GM18526 (cell line): ENCODE data around the gene C11orf65.

Experiments
- POLR2A ChIP-seq: IDR thresholded peaks from 3 replicates; pipeline ENCODE4 v1.6.1; 2011; ENCODE audit not compliant: insufficient read length; ENCODE audit errors: extremely low read depth

C11orf65 gene, protein sequence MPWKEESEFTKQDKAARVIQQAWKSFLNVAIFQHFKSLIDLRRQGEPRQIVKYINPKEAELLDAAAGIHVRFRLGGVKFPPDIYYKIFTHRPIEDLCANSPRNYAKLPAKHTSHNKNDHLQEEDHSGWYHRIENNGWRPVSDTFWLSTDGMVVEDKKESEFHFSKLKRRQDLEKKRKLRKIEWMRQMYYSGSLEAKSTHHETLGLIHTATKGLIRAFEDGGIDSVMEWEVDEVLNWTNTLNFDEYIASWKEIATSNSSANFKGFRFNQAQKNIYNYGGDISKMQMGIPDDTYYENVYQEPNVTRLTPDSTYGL

GRCh38 chr11:108467091-108467823, at the start of gene C11orf65:
Gene C11orf65, minus strand, starts transcription at chr11:108467529. Its CDS starts 5,970 bp downstream, at chr11:108461559.
- peak; percentile 87 for TF ChIP-seq POLR2A

GRCh38 chr11:108516125-108516524, 48.8 kb upstream of the C11orf65 start:
- TF ChIP-seq POLR2A = no peak

DNA sequence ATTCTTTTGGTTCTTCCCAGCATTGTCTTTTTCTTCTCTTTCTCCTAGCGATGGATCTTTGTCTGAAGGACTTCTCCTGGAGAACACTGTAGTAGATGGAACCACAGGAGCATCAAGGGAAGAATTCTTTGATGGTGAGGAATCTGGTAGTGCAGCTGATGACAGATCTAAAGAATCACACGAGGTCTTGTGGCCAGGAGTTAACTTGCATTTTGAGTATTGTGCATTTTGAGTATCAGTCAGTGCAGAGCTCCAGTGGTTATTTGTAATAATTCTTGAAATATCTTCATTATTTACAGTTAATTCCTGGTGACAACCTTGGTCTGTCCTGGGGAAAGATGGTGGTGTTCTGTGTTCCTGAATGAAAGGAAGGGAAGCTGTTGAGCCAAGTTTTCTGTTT, 45.4 kb upstream of the C11orf65 start:
- TF ChIP-seq POLR2A = no peak

DNA sequence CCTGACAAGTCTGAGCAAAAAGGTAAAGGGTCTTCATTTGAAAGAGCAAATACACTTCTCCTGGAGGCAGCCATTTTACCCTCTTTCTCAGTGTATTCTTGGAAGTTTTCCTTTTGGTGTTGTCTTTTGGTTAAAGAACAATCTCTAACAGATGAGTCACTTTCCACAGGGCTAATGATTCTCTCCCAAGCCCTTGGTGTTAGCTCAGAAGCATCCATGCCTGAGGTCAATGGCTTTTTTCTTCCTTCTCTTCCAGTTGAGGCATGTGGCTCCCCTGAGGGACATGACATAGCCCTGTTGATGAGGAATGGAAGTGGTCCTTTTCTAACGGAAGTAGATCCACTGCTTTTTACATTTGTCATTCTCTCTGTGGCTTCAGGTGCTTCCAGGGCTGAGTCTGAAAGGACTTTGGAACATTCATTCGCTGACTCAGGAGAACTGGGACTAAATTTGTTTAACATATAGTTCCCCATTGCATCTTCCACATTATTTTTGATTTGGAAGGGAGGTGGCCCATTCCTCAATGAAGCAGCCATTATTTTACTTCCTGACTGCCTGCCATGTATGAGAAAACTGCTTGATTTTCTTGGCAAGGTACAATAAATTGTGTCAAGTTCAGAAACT, 44.6 kb upstream of the C11orf65 start:
- no peak for TF ChIP-seq POLR2A

DNA sequence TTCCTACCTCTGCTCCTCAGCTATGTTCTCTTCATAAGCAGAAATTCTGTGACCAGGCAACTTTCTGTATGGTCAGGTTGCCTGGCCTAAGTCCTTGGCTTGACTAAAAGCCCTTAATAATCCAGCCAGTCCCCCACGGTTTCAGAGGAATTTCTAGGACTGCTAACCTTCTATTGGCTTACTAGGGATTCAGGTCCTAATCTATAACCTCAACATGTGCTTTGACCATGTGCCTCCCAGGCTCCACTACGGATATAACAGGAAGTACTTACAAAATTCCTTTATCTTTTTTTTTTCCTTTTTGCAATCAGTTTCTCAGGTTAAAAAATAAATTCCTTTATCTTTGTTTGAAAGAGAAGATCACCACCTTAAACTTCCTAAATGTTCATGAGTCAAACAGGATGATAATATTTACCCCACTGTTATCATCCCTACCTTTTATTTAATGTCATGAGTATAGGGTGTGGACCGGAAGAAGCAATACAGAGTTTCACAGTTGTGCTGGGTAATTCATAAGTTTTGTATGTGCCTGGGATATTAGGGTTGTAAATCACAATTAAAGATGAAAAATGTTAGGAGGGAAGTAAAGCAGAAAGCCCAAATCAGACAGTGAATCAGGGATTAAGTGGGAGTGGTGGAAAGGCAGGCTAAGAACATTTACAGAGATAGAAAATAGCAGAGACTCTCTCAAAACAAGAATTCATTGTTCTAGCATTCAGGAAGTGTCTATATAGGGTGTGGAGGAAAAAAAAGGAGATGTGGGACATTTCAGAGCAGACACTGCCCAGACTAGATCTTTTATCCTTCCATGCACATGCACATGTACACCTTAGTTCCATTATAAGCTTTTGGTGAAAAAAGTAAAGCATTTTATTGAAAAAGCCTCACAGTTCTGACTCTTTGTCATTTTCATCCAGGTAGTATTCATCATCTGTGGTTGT, 41.6 kb upstream of the C11orf65 start:
- no peak for TF ChIP-seq POLR2A

- no peak for TF ChIP-seq POLR2A
These were observed 34.1 kb upstream of the C11orf65 start for GRCh38 chr11:108501396-108501795.

DNA sequence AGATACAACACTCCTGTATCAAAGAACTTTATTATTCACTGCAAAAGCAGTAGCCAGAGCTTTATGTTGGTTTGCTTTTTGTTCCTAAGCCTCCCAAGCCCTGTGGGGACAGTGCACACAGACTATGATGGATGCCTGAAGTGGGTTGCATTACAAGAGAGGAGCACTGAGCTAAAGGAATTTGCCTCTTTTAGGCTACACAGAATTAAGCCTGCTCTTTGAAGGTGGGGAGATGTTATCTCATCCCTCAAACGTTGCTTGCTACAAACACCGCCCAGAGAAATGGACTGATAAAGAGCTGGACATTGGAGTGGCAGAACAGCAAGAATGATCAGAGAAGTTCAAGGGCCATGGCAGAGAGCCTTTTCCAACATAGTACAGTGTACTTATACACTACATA, 33.4 kb upstream of the C11orf65 start:
- no peak for TF ChIP-seq POLR2A

DNA sequence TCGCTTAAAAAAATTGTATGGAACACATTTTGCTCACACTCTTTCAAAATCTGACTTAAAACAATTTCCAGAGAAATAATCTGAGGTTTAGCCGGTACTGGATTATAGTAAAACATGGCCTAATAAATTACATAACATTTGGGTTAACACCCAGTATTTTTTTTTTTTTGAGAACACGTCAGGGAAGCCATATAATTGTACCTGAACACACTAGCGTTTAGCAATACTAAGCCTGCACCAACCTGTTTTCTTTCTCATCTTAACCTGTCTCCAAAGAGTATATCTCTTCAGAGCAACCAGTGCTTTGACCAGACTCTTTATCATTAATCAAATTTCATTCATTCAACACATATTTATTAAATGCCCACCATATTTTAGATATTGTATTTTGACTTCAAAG, 32.8 kb upstream of the C11orf65 start:
- no peak for TF ChIP-seq POLR2A

DNA sequence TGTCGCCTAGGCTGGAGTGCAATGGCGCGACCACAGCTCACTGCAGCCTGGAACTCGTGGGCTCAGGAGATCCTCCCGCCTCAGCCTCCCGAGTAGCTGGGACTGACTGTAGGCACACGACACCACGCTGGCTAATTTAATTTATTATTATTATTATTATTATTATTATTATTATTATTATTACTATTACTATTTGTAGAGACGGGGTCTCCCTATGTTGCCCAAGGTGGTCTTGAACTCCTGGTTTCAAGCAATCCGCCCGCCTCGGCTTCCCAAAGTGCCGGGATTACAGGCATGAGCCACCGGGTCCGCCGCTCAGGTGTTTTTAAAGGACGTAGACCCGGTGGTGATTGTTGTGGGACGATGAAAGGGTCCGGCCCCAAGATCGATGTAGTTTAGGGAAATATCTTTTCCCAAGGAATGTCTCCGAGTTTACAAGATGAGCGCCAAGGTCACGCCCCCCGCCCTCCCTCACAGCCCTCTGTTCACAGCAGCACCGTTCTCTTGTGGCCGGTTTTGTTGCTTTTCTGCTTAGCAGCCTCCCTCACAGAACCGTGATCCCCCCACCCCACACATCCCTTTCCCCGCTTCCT, 31.6 kb upstream of the C11orf65 start:
- no peak for TF ChIP-seq POLR2A

DNA sequence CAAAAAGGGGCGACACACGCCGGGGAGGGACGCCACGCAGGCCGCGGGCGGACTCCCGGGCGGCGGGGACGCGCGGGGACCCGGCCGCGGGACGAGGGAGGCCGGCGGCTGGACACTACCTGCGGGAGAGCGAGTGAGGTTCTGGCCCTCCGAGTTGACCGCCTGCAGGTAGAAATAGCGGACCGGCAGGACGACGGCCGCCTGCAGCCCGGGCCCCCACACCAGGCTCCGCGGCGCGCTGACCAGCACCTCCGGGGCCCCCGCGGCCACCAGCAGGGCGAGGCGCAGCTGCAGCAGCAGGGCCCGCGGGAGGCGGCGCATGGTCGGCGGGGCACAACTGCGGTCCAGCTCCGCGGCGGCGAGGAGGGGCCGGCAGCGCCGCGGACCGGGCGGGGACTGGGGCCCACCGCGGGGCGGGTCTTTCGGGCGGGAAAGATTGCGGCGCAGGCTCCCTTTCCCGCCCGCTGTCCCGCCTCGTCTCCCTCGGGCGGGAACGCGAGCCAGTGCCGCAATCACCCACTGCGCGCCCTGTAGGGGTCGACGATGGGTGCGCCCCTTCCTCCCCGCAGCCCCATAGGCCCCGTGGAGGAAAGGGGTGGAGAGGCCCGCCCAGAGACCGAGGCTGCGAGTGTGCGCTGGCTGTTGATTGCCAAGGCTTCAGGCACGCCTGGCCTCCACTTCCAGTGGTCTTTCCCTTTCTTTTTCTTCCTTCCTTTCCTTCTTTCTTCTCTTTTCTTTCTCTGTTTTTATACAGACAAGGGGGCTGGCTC, 30.9 kb upstream of the C11orf65 start, which contains the start of gene POGLUT3:
TSS of gene POGLUT3 (minus strand) at position 339 of the 770 bp plus-strand sequence. CDS start at position 321, 18 bp downstream.
- peak; percentile 29 for TF ChIP-seq POLR2A

- peak; percentile 59 for TF ChIP-seq POLR2A
These were observed 30.2 kb upstream of the C11orf65 start for GRCh38 chr11:108497317-108498045.

DNA sequence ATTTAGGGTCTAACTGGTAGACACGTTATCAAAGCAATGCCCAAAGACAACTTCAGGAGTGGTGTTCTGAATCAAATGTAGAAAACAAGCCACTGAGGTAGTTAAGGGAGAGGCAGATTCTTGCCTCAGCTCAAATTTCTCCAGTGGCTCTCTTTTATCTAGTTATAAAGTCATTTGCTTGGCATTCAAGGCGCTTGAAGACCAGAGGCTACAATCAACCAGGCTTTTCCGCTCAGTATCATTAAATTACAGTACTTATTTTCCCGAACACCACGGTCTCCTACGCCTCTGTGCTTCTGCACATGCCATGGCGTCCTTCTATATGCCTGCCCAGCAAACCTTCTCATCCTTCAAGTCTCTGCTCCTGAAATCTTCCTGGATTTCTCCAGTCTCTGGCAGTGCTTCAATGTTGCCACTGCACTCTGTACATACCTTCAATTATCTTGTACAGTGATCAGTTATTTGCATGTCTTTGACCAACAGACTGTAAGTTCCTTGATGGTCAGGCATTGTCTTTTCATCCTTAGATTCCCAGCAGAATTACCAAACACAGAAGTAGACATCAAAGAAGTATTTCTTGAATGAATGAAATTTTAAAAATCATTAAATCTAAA, 29.4 kb upstream of the C11orf65 start:
- no peak for TF ChIP-seq POLR2A

DNA sequence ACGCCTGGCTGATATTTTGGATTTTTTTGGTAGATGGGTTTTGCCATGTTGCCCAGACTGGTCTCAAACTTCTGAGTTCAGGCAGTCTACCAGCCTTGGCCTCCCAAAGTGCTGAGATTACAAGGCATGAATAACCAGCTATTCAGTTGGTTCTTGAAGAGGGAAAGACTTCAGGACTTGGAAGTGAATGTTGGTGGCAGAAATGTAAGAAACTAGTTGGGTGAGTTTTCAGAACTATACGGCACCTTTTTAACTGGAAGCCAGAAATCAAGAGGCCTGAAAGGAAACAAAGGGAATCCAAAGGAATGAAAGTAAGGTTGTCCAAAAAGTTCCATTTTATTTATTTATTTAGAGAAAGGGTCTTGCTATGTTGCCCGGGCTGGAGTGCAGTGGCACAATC, 28.0 kb upstream of the C11orf65 start:
- TF ChIP-seq POLR2A = no peak
